ENCODE measurements around the gene ASPSCR1. TPM values are rescaled to one million over a fixed set of nuclear protein-coding genes. Genes with fewer than 3 reads are reported as not detected.

Gene ASPSCR1
- total RNA-seq, 6 donors from 2014 or later: 26.0 to 96.4 (median 56.1) TPM

GRCh38 chr17:82058230-82058854, 80.9 kb downstream of the ASPSCR1 start:
- Histone ChIP-seq H3K36me3 (peaks cover 18 to 96% (median 92%) of the 10 kb centered on the region in 4 donors), H3K9me3 (no peaks in the 10 kb centered on the region), H3K4me1 (peaks cover 0 to 12% (median 5%) of the 10 kb centered on the region in 4 donors), H3K4me3 (no peak overlapping the region), H3K27me3 (no peaks in the 10 kb centered on the region), H3K27ac (no peak overlapping the region)
- peak in 1 of 2 donors; percentile 67 for DNase-seq
- no peak for TF ChIP-seq POLR2AphosphoS5 (IDR thresholded peaks at IDR 0.05)
- TF ChIP-seq CTCF (IDR thresholded peaks at IDR 0.05): no peak
- no peak for TF ChIP-seq EP300 (IDR thresholded peaks at IDR 0.05)
- no peak for TF ChIP-seq POLR2A (IDR thresholded peaks at IDR 0.05)
- WGBS, 2 donors: 88 to 90% methylated on average over 11 to 15 of the region's 17 CpGs
- no peak for ATAC-seq (ENCODE audit: low FRiP score in 2 of 2)

DNA sequence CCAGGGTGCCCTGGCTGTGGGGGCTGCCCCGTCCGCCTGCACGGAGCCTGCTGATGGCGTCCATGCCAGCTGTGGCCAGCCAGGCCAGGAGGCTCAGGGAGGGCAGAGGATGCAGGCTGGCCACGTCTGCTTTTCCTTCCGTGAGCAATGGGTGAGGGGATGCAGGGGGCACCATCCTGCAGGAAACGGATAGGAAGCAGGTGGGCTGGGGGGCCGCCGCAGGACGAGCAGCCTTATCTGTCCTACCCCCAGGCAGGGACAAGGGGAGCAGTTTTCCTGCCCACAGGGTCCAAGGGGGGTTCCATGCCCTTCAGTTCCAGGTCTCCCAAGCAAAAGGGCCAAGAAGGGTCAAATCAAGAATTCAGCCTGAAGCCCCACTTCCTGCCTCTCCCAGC, 81.4 kb downstream of the ASPSCR1 start:
- 77 to 85% methylated on average over 9 to 10 of the region's 10 CpGs for WGBS, 2 donors
- Histone ChIP-seq H3K4me1 (peaks cover 2 to 12% (median 2%) of the 10 kb centered on the region in 4 donors), H3K27ac (no peak overlapping the region), H3K36me3 (peaks cover 18 to 98% (median 91%) of the 10 kb centered on the region in 4 donors), H3K9me3 (no peaks in the 10 kb centered on the region), H3K27me3 (no peaks in the 10 kb centered on the region), H3K4me3 (no peak overlapping the region)
- no peak for ATAC-seq (ENCODE audit: low FRiP score in 2 of 2)
- DNase-seq: no peak
- TF ChIP-seq CTCF (IDR thresholded peaks at IDR 0.05) (no peak), EP300 (IDR thresholded peaks at IDR 0.05) (no peak), POLR2A (IDR thresholded peaks at IDR 0.05) (no peak), POLR2AphosphoS5 (IDR thresholded peaks at IDR 0.05) (no peak)

GRCh38 chr17:82059272-82060000, 82.0 kb downstream of the ASPSCR1 start:
- H3K27me3 ChIP-seq: no peaks in the 10 kb centered on the region
- H3K4me3 ChIP-seq: no peak overlapping the region
- no peaks in the 10 kb centered on the region for H3K9me3 ChIP-seq
- WGBS, 2 donors: 85 to 88% methylated on average over 12 to 19 of the region's 19 CpGs
- no peak for ATAC-seq (ENCODE audit: low FRiP score in 2 of 2)
- DNase-seq: peak in 1 of 2 donors; percentile 76
- no peak for TF ChIP-seq EP300 (IDR thresholded peaks at IDR 0.05)
- no peak for TF ChIP-seq CTCF (IDR thresholded peaks at IDR 0.05)
- TF ChIP-seq POLR2A (IDR thresholded peaks at IDR 0.05): no peak
- TF ChIP-seq POLR2AphosphoS5 (IDR thresholded peaks at IDR 0.05): no peak
- H3K27ac ChIP-seq: no peak overlapping the region
- H3K4me1 ChIP-seq: peaks cover 7 to 18% (median 8%) of the 10 kb centered on the region in 4 donors
- peaks cover 18 to 98% (median 85%) of the 10 kb centered on the region in 4 donors for H3K36me3 ChIP-seq

DNA sequence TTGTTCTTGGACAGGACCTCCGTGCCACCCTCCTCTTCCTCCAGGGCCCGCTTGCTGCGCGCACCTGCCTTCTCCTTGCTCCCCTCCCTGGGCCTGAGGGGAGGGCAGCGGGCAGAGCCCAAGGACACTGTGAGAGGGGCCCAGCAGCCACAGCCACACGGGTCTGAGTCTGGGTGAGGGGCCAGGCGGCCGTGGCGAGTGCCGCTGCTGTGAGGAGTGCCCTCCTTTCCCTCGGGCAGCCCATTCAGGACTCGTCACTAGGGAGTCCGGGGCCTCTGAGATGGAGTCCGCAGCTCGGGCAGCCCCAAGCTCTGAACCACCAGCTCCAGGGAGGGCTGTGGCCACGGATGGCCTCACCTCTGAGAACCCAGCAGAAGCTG, 82.6 kb downstream of the ASPSCR1 start:
- peaks cover 13 to 22% (median 13%) of the 10 kb centered on the region in 4 donors for H3K4me1 ChIP-seq
- H3K9me3 ChIP-seq: no peaks in the 10 kb centered on the region
- H3K4me3 ChIP-seq: no peak overlapping the region
- ATAC-seq (ENCODE audit: low FRiP score in 2 of 2) (no peak), DNase-seq (peak in 1 of 2 donors; percentile 78)
- no peak overlapping the region for H3K27ac ChIP-seq
- WGBS, 2 donors: 84 to 90% methylated on average over 7 to 16 of the region's 16 CpGs
- no peak for TF ChIP-seq EP300 (IDR thresholded peaks at IDR 0.05)
- no peak for TF ChIP-seq POLR2AphosphoS5 (IDR thresholded peaks at IDR 0.05)
- TF ChIP-seq CTCF (IDR thresholded peaks at IDR 0.05): no peak
- TF ChIP-seq POLR2A (IDR thresholded peaks at IDR 0.05): no peak
- peaks cover 16 to 93% (median 79%) of the 10 kb centered on the region in 4 donors for H3K36me3 ChIP-seq
- H3K27me3 ChIP-seq: no peaks in the 10 kb centered on the region

Data from upper lobe of left lung (tissue), 6 donors.